Colonic mucosa (tissue), 4 donors: ENCODE results near the gene ITGBL1. TPM values are rescaled to one million over a fixed set of nuclear protein-coding genes. Genes with fewer than 3 reads are reported as not detected.

ENCODE experiments used
- DNase-seq: peaks from one replicate; pipeline ENCODE4 v3.0.0-alpha.2; 2020
- H3K27ac ChIP-seq: fragments of 200-600 bp; one replicate; pipeline ENCODE4 v1.8.0; 2021
- H3K27me3 ChIP-seq: fragments of 200-600 bp; one replicate; pipeline ENCODE4 v1.8.0; 2021
- H3K36me3 ChIP-seq: fragments of 200-600 bp; one replicate; pipeline ENCODE4 v1.8.0; 2021
- H3K4me1 ChIP-seq: fragments of 200-600 bp; one replicate; pipeline ENCODE4 v1.8.0; 2021; ENCODE audit warnings: mild to moderate bottlenecking
- H3K4me3 ChIP-seq: fragments of 200-600 bp; one replicate; pipeline ENCODE4 v1.8.0; 2021
- H3K9ac ChIP-seq, 2 donors: one replicate each; pipeline ENCODE4 v1.7.0; 2013; ENCODE audit warnings: control low read depth in 2 of 2, low read depth in 2 of 2, low read length in 2 of 2
- H3K9me3 ChIP-seq: fragments of 200-600 bp; one replicate; pipeline ENCODE4 v1.8.0; 2021
- CTCF ChIP-seq: fragments of 200-600 bp; IDR thresholded peaks from one replicate; pipeline ENCODE4 v1.8.0; 2022; ENCODE audit warnings: antibody characterized with exemption, mild to moderate bottlenecking
- intact Hi-C: fragments of 100-400 bp; cut with DNase I; formaldehyde crosslinking; loops from one replicate; pipeline ENCODE4 v1.14.1; 2022
- total RNA-seq, 2 donors: library from RNA; stranded (reverse); fragmentation: NEBNext Ultra II Directional in 1 of 2; extraction: Animal tissue kit (Norgen Biotek cat#: 25700) in 1 of 2; gene quantifications; one replicate each; pipeline ENCODE4 v1.2.1, GENCODE V29; 2021
- donor health status: healthy.
- donor health status: DM: no; HTN: no; CAD: no.
- donor health status: DM: no; HTN: no; CAD: no.

Gene ITGBL1
- total RNA-seq, 2 donors from 2014 or later: 0.25 to 0.72 TPM

DNA sequence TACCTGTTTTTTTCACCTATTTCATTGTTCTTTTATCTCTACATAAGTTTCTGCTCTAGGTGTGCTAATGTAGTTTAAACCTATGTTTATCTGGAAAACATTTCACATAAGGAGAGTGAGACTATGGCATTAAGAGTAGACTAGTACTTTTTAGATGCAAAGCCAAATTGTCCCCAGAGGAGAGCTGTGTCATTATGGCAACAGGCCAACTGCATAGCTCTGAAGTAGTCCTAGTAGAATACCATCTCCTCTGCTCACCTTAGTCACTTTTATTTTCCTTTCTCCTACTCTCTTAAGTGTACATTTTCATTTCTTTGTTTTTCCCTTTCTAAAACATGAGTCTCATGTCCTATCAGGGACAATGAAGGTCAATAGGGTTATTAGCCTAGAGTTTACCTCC, 123.1 kb downstream of the ITGBL1 start:
- Histone ChIP-seq H3K9me3 (no peaks in the 10 kb centered on the region), H3K4me3 (no peak overlapping the region), H3K27me3 (no peaks in the 10 kb centered on the region), H3K27ac (no peak overlapping the region), H3K36me3 (no peaks in the 10 kb centered on the region), H3K9ac (no peak overlapping the region), H3K4me1 (no peaks in the 10 kb centered on the region)
- no peak for DNase-seq
- intact Hi-C loops: no loop called here
- no peak for TF ChIP-seq CTCF

- intact Hi-C loops: no loop called here
- Histone ChIP-seq H3K9ac (no peak overlapping the region), H3K4me3 (no peak overlapping the region), H3K9me3 (no peaks in the 10 kb centered on the region), H3K4me1 (no peaks in the 10 kb centered on the region), H3K27ac (no peak overlapping the region), H3K36me3 (no peaks in the 10 kb centered on the region), H3K27me3 (no peaks in the 10 kb centered on the region)
- no peak for DNase-seq
- TF ChIP-seq CTCF: no peak
Observed at GRCh38 chr13:101576455-101576854, 124.0 kb downstream of the ITGBL1 start.

DNA sequence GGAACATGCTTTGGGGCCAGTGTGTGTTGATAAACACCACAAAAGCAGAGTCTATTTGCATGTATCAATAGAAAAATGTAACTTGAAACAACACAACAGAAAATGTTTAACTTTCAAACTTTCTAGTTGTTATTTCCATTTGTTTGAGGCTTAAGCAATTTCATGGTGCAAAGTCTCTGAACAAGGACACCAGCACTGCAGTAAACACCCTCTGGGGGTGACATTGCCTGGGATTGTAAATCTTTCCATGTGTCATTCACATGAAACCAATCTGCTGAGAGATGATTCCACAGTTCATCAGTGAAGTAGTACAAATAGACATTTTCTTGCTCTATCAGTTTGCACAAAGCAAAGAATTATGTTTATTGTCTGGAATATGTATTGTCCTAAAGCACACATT, 124.5 kb downstream of the ITGBL1 start:
- H3K27me3 ChIP-seq: no peaks in the 10 kb centered on the region
- no peak overlapping the region for H3K27ac ChIP-seq
- H3K9ac ChIP-seq: no peak overlapping the region
- H3K4me1 ChIP-seq: no peaks in the 10 kb centered on the region
- intact Hi-C loops: no loop called here
- no peak for TF ChIP-seq CTCF
- no peaks in the 10 kb centered on the region for H3K9me3 ChIP-seq
- no peak for DNase-seq
- no peaks in the 10 kb centered on the region for H3K36me3 ChIP-seq
- no peak overlapping the region for H3K4me3 ChIP-seq

GRCh38 chr13:101579281-101579802, 126.9 kb downstream of the ITGBL1 start:
- no peak for TF ChIP-seq CTCF
- H3K36me3 ChIP-seq: no peaks in the 10 kb centered on the region
- no peak overlapping the region for H3K4me3 ChIP-seq
- no peaks in the 10 kb centered on the region for H3K9me3 ChIP-seq
- H3K27ac ChIP-seq: no peak overlapping the region
- H3K27me3 ChIP-seq: no peaks in the 10 kb centered on the region
- no peaks in the 10 kb centered on the region for H3K4me1 ChIP-seq
- H3K9ac ChIP-seq: no peak overlapping the region
- DNase-seq: no peak
- intact Hi-C loops: no loop called here

- intact Hi-C loops: no loop called here
- Histone ChIP-seq H3K27me3 (no peaks in the 10 kb centered on the region), H3K27ac (no peak overlapping the region), H3K36me3 (no peaks in the 10 kb centered on the region), H3K9ac (no peak overlapping the region), H3K9me3 (no peaks in the 10 kb centered on the region), H3K4me1 (no peaks in the 10 kb centered on the region), H3K4me3 (no peak overlapping the region)
- no peak for DNase-seq
- TF ChIP-seq CTCF: no peak
Observed at GRCh38 chr13:101584331-101584730, 131.9 kb downstream of the ITGBL1 start.
